SK-N-SH (cell line): ENCODE data around the gene UBE2D1.

Experiments used
- EP300 ChIP-seq, 2 experiments: IDR thresholded peaks; 2 replicates each; pipeline versions ENCODE4 v1.4.0 to v1.6.1; 2012; ENCODE audit warnings: borderline replicate concordance in 1 of 2, low read depth in 1 of 2, low read length in 1 of 2
- GABPA ChIP-seq: IDR thresholded peaks from 2 replicates; pipeline ENCODE4 v1.4.0; 2012; ENCODE audit warnings: low read depth, mild to moderate bottlenecking
- MEF2A ChIP-seq: IDR thresholded peaks from 2 replicates; pipeline ENCODE4 v1.4.0; 2012; ENCODE audit warnings: low read depth, borderline replicate concordance
- MXI1 ChIP-seq: IDR thresholded peaks from 2 replicates; pipeline ENCODE4 v1.6.1; 2012; ENCODE audit warnings: mild to moderate bottlenecking, low read depth, low read length, improper control_type of control experiment
- POLR2AphosphoS5 ChIP-seq: IDR thresholded peaks from 2 replicates; pipeline ENCODE4 v1.6.1; 2012; ENCODE audit warnings: low read depth, low read length
- RAD21 ChIP-seq: IDR thresholded peaks from 2 replicates; pipeline ENCODE4 v1.6.1; 2012; ENCODE audit warnings: mild to moderate bottlenecking, low read length
- RFX5 ChIP-seq: IDR thresholded peaks from 2 replicates; pipeline ENCODE4 v1.6.1; 2012; ENCODE audit warnings: mild to moderate bottlenecking, improper control_type of control experiment, low read length
- SIN3A ChIP-seq: IDR thresholded peaks from 2 replicates; pipeline ENCODE4 v1.6.1; 2012; ENCODE audit warnings: low read depth, mild to moderate bottlenecking, low read length, moderate library complexity, borderline replicate concordance
- TAF1 ChIP-seq: IDR thresholded peaks from 2 replicates; pipeline ENCODE4 v1.6.1; 2012; ENCODE audit warnings: low read depth, mild to moderate bottlenecking, low read length, moderate library complexity, borderline replicate concordance
- TCF12 ChIP-seq: IDR thresholded peaks from 2 replicates; pipeline ENCODE4 v1.4.0; 2012
- TEAD4 ChIP-seq: IDR thresholded peaks from 2 replicates; pipeline ENCODE4 v1.4.0; 2012; ENCODE audit warnings: mild to moderate bottlenecking, borderline replicate concordance; ENCODE audit not compliant: insufficient read depth
- TF ChIP-seq, protein P1 (sequence below): fragments of 200-600 bp; sonication (generic); IDR thresholded peaks from 2 replicates; pipeline ENCODE4 v1.6.1; 2017; ENCODE audit warnings: antibody characterized with exemption, mild to moderate bottlenecking, moderate library complexity
- TF ChIP-seq, protein P2 (sequence below): IDR thresholded peaks from 2 replicates; pipeline ENCODE4; 2012

DNA sequence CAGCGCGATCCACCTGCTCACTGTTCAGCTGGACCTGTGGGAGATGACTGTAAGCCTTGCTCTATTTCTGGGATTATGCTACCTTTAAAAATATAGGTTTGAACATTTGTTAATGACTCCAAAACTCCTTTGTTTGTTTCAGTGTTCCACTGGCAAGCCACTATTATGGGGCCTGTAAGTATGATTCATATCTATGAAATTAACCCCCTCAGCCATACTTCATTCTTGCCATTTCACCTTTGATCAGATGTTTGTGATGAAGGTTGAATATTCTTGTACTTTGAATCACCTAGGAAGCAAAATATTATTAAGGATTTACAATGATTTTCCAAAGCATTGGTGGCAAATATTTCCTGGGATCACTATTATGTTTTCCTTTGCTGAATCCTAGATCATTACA lies 26.5 kb downstream of the UBE2D1 start:
- TF ChIP-seq, protein P1, sequence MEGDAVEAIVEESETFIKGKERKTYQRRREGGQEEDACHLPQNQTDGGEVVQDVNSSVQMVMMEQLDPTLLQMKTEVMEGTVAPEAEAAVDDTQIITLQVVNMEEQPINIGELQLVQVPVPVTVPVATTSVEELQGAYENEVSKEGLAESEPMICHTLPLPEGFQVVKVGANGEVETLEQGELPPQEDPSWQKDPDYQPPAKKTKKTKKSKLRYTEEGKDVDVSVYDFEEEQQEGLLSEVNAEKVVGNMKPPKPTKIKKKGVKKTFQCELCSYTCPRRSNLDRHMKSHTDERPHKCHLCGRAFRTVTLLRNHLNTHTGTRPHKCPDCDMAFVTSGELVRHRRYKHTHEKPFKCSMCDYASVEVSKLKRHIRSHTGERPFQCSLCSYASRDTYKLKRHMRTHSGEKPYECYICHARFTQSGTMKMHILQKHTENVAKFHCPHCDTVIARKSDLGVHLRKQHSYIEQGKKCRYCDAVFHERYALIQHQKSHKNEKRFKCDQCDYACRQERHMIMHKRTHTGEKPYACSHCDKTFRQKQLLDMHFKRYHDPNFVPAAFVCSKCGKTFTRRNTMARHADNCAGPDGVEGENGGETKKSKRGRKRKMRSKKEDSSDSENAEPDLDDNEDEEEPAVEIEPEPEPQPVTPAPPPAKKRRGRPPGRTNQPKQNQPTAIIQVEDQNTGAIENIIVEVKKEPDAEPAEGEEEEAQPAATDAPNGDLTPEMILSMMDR: no peak
- TF ChIP-seq TEAD4 (no peak), RFX5 (no peak), SIN3A (no peak), POLR2AphosphoS5 (no peak), GABPA (no peak), MEF2A (no peak), RAD21 (no peak), EP300 (IDR thresholded peaks at IDR 0.05; ENCODE audit: borderline replicate concordance in 1 of 2, low read depth in 1 of 2, low read length in 1 of 2) (no peak), MXI1 (no peak), TCF12 (no peak), TAF1 (no peak)
- TF ChIP-seq, protein P2, sequence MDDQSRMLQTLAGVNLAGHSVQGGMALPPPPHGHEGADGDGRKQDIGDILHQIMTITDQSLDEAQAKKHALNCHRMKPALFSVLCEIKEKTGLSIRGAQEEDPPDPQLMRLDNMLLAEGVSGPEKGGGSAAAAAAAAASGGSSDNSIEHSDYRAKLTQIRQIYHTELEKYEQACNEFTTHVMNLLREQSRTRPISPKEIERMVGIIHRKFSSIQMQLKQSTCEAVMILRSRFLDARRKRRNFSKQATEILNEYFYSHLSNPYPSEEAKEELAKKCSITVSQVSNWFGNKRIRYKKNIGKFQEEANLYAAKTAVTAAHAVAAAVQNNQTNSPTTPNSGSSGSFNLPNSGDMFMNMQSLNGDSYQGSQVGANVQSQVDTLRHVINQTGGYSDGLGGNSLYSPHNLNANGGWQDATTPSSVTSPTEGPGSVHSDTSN: no peak
